ENCODE results near the gene KLF14. TPM values are rescaled to one million over a fixed set of nuclear protein-coding genes. Genes with fewer than 3 reads are reported as not detected.

The KLF14 gene
- total RNA-seq, 1 experiment from 2014 or later: not detected

DNA sequence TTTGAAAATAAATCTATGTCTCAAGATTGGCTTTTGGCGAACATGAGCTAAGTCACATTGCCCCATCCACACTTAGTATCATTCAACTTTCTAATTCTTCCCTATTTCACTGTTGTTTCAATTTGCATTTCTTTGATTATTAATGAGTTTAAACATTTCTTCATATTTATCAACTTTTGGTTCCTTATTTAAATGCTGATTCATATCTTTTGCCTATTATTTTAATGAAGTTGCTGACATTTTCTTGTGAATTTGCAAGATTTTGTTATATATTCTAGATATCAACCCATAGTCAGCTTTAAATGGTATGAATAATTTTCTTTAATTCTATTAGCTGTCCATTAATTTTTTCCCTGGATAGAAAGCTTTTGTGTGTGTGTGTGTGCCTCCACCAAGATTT is 33.2 kb downstream of the KLF14 start:
- Histone ChIP-seq H3K36me3 (ENCODE audit: control insufficient read depth, insufficient read depth, low read length) (no peaks in the 10 kb centered on the region), H3K9me3 (no peaks in the 10 kb centered on the region; the same call in 1 of the 2 replicates), H3K27me3 (replicated peaks; ENCODE audit: control insufficient read depth, insufficient read depth, low read length) (no peaks in the 10 kb centered on the region), H3K4me3 (ENCODE audit: low read depth, low read length) (no peak overlapping the region), H3K4me1 (no peaks in the 10 kb centered on the region)
- intact Hi-C loops (cut with micrococcal nuclease; ENCODE audit: unreplicated experiment): no loop called here
- TF ChIP-seq, protein P1, sequence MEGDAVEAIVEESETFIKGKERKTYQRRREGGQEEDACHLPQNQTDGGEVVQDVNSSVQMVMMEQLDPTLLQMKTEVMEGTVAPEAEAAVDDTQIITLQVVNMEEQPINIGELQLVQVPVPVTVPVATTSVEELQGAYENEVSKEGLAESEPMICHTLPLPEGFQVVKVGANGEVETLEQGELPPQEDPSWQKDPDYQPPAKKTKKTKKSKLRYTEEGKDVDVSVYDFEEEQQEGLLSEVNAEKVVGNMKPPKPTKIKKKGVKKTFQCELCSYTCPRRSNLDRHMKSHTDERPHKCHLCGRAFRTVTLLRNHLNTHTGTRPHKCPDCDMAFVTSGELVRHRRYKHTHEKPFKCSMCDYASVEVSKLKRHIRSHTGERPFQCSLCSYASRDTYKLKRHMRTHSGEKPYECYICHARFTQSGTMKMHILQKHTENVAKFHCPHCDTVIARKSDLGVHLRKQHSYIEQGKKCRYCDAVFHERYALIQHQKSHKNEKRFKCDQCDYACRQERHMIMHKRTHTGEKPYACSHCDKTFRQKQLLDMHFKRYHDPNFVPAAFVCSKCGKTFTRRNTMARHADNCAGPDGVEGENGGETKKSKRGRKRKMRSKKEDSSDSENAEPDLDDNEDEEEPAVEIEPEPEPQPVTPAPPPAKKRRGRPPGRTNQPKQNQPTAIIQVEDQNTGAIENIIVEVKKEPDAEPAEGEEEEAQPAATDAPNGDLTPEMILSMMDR (IDR thresholded peaks at IDR 0.05; ENCODE audit: insufficient read depth in 1 of 2, low read depth in 1 of 2, low read length in 1 of 2, severe bottlenecking in 1 of 2, unreplicated experiment in 1 of 2): no peak
- ChIA-PET POLR2A (no interaction called here), CTCF (no interaction called here)
- Mint-ChIP-seq H3K9me3 (ENCODE audit: unreplicated experiment) (peaks cover 2% of the 10 kb centered on the region), H3K27me3 (ENCODE audit: insufficient read depth, unreplicated experiment) (peaks cover 3% of the 10 kb centered on the region), H3K4me1 (ENCODE audit: low read depth, unreplicated experiment) (no peaks in the 10 kb centered on the region), H3K27ac (ENCODE audit: unreplicated experiment) (no peak overlapping the region), H3K36me3 (ENCODE audit: insufficient read depth, unreplicated experiment) (no peaks in the 10 kb centered on the region), H3K4me3 (ENCODE audit: unreplicated experiment) (no peak overlapping the region)
- DNase-seq: no peak
- BruUV-seq (replicated peaks): no TSS peak

DNA sequence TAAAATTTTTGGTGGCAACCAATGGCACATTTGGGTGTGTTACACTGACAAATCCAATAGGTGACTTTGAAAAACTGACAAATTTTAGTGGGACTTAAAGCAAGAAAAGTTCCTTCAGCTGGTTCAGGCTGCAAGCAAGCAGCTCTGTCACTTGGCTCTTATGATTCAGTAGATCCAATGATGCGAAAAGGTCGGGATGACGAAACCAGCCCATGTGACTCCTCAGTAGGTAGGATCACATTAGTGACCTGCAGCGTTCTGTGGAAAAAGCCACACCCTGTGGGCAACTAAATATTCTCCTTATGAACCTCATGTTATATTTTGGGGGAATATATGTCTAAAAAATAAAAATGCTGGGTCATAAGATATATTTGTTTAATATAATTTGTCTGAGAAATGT is 34.3 kb downstream of the KLF14 start:
- H3K27me3 Mint-ChIP-seq (ENCODE audit: insufficient read depth, unreplicated experiment): peaks cover 2% of the 10 kb centered on the region
- TF ChIP-seq, protein P1 (IDR thresholded peaks at IDR 0.05; ENCODE audit: insufficient read depth in 1 of 2, low read depth in 1 of 2, low read length in 1 of 2, severe bottlenecking in 1 of 2, unreplicated experiment in 1 of 2): no peak
- H3K4me1 Mint-ChIP-seq (ENCODE audit: low read depth, unreplicated experiment): no peaks in the 10 kb centered on the region
- H3K9me3 Mint-ChIP-seq (ENCODE audit: unreplicated experiment): no peaks in the 10 kb centered on the region
- ChIA-PET CTCF (no interaction called here), POLR2A (no interaction called here)
- no peak for DNase-seq
- intact Hi-C loops (cut with micrococcal nuclease; ENCODE audit: unreplicated experiment): no loop called here
- H3K36me3 ChIP-seq (ENCODE audit: control insufficient read depth, insufficient read depth, low read length): no peaks in the 10 kb centered on the region
- no peak overlapping the region for H3K4me3 Mint-ChIP-seq (ENCODE audit: unreplicated experiment)
- no peaks in the 10 kb centered on the region; the same call in 1 of the 2 replicates for H3K9me3 ChIP-seq
- no peak overlapping the region for H3K27ac Mint-ChIP-seq (ENCODE audit: unreplicated experiment)
- no peak overlapping the region for H3K4me3 ChIP-seq (ENCODE audit: low read depth, low read length)
- H3K27me3 ChIP-seq (replicated peaks; ENCODE audit: control insufficient read depth, insufficient read depth, low read length): no peaks in the 10 kb centered on the region
- H3K4me1 ChIP-seq: no peaks in the 10 kb centered on the region
- no peaks in the 10 kb centered on the region for H3K36me3 Mint-ChIP-seq (ENCODE audit: insufficient read depth, unreplicated experiment)
- BruUV-seq (replicated peaks): no TSS peak

DNA sequence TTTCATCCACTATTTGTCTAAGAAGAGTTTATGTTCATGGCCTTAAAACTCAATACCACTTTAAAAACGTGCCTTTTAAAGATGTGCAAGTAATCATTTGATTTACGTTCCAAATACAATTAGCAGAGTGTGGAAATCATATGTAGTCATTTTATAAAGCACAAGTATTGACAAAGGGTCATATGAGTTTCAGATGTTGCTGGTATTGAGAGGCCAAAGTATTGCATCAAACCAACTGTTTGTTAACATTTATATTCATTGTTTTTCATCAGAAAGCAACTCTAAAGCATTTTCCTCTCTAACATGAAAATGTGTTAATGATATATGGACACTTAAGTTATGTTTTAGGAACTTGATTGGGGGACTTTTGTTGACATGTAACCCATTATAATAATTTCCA is 36.2 kb downstream of the KLF14 start:
- H3K4me1 Mint-ChIP-seq (ENCODE audit: low read depth, unreplicated experiment): no peaks in the 10 kb centered on the region
- H3K4me3 Mint-ChIP-seq (ENCODE audit: unreplicated experiment): no peak overlapping the region
- Histone ChIP-seq H3K9me3 (no peaks in the 10 kb centered on the region; the same call in 1 of the 2 replicates), H3K27me3 (replicated peaks; ENCODE audit: control insufficient read depth, insufficient read depth, low read length) (no peaks in the 10 kb centered on the region), H3K4me1 (no peaks in the 10 kb centered on the region), H3K36me3 (ENCODE audit: control insufficient read depth, insufficient read depth, low read length) (no peaks in the 10 kb centered on the region), H3K4me3 (ENCODE audit: low read depth, low read length) (no peak overlapping the region)
- no peaks in the 10 kb centered on the region for H3K36me3 Mint-ChIP-seq (ENCODE audit: insufficient read depth, unreplicated experiment)
- no peak for DNase-seq
- intact Hi-C loops (cut with micrococcal nuclease; ENCODE audit: unreplicated experiment): no loop called here
- H3K9me3 Mint-ChIP-seq (ENCODE audit: unreplicated experiment): no peaks in the 10 kb centered on the region
- H3K27ac Mint-ChIP-seq (ENCODE audit: unreplicated experiment): no peak overlapping the region
- no TSS peak for BruUV-seq (replicated peaks)
- POLR2A ChIA-PET: no interaction called here
- TF ChIP-seq, protein P1 (IDR thresholded peaks at IDR 0.05; ENCODE audit: insufficient read depth in 1 of 2, low read depth in 1 of 2, low read length in 1 of 2, severe bottlenecking in 1 of 2, unreplicated experiment in 1 of 2): no peak
- H3K27me3 Mint-ChIP-seq (ENCODE audit: insufficient read depth, unreplicated experiment): no peaks in the 10 kb centered on the region
- CTCF ChIA-PET: no interaction called here

Data from Caco-2 (cell line).